CD4-positive, alpha-beta T cell (primary cell): Measurements from ENCODE around the gene ACTR3C. TPM values are rescaled to one million over a fixed set of nuclear protein-coding genes. Genes with fewer than 3 reads are reported as not detected.

Source experiments
- ATAC-seq: fragments of 200-7000 bp; cut with Tn5 transposase; one replicate; pipeline ENCODE4 v1.10.0; 2022; ENCODE audit warnings: mild to moderate bottlenecking; ENCODE audit not compliant: poor library complexity
- CTCF ChIA-PET: fragments of 350-600 bp; sonication (Branson Sonifier 250); formaldehyde crosslinking; loops from one replicate; lab custom pipeline; 2021; ENCODE audit warnings: antibody characterized with exemption, inconsistent platforms; lab: Charles Lee
- POLR2A ChIA-PET: fragments of 350-600 bp; sonication (Branson Sonifier 250); formaldehyde crosslinking; loops from one replicate; lab custom pipeline; 2021; ENCODE audit warnings: antibody characterized with exemption, inconsistent platforms; lab: Charles Lee
- DNase-seq, 14 experiments: peaks; one replicate each; pipeline ENCODE4 v3.0.0-alpha.2; 2013 to 2020; ENCODE audit warnings: mixed read lengths in 2 of 14
- H3K27ac ChIP-seq, 2 donors: one replicate each; pipeline versions ENCODE4 v1.5.1 to v1.7.0; 2013; ENCODE audit warnings: low read length in 2 of 2, low read depth in 1 of 2, mild to moderate bottlenecking in 1 of 2
- H3K27me3 ChIP-seq, 2 experiments: 1 replicate in 1 of 2; 2 replicates in 1 of 2; pipeline versions ENCODE4 v1.6.1 to v1.7.0; 2013; ENCODE audit warnings: low read length in 2 of 2, control low read depth in 1 of 2, mild to moderate bottlenecking in 1 of 2, moderate library complexity in 1 of 2; ENCODE audit not compliant: insufficient read depth in 2 of 2, control insufficient read depth in 1 of 2
- H3K36me3 ChIP-seq: one replicate; pipeline ENCODE4 v1.6.1; 2013; ENCODE audit warnings: low read length, control low read depth; ENCODE audit not compliant: insufficient read depth
- H3K4me1 ChIP-seq: one replicate; pipeline ENCODE4 v1.6.1; 2013; ENCODE audit warnings: low read length, control low read depth; ENCODE audit not compliant: insufficient read depth
- H3K4me3 ChIP-seq: one replicate; pipeline ENCODE4 v1.5.1; 2013; ENCODE audit warnings: mild to moderate bottlenecking, low read length, moderate library complexity
- H3K9me3 ChIP-seq, 2 experiments: 1 replicate in 1 of 2; 2 replicates in 1 of 2; pipeline versions ENCODE4 v1.6.1 to v1.7.0; 2013; ENCODE audit warnings: low read length in 2 of 2, mild to moderate bottlenecking in 2 of 2, control low read depth in 1 of 2, moderate library complexity in 1 of 2; ENCODE audit not compliant: control insufficient read depth in 1 of 2, insufficient read depth in 1 of 2
- H3K27ac Mint-ChIP-seq: one replicate; pipeline ENCODE4 v1.8.0; 2020; ENCODE audit warnings: mixed read lengths
- H3K27me3 Mint-ChIP-seq: one replicate; pipeline ENCODE4 v1.8.0; 2021; ENCODE audit warnings: mixed read lengths
- H3K36me3 Mint-ChIP-seq: one replicate; pipeline ENCODE4 v1.8.0; 2021; ENCODE audit warnings: low read depth, mixed read lengths
- H3K4me1 Mint-ChIP-seq: one replicate; pipeline ENCODE4 v1.8.0; 2021; ENCODE audit warnings: low read depth, mixed read lengths
- H3K4me3 Mint-ChIP-seq: one replicate; pipeline ENCODE4 v1.8.0; 2020; ENCODE audit warnings: mild to moderate bottlenecking, mixed read lengths
- H3K9me3 Mint-ChIP-seq: one replicate; pipeline ENCODE4 v1.8.0; 2020; ENCODE audit warnings: mixed read lengths
- CTCF ChIP-seq: fragments of 200-600 bp; IDR thresholded peaks from one replicate; pipeline ENCODE4 v1.8.0; 2022; ENCODE audit warnings: antibody characterized with exemption, mild to moderate bottlenecking
- intact Hi-C, 2 experiments: fragments of 100-400 bp; cut with DNase I in 1 of 2; cut with micrococcal nuclease in 1 of 2; formaldehyde crosslinking; loops; one replicate each; pipeline versions ENCODE4 v1.15.1 to v1.9.0; 2023 to 2025; cut with DNase I, micrococcal nuclease
- total RNA-seq, 174 experiments: library from RNA in 2 of 174; stranded (reverse) in 2 of 174; gene quantifications; one replicate each; pipeline ENCODE4 v1.2.3 and lab custom pipeline; 2021 to 2026

The ACTR3C gene
- total RNA-seq, 2 experiments from 2014 or later = 1.9 to 3.4 TPM

GRCh38 chr7:150360363-150361058 is 37.2 kb upstream of the ACTR3C start:
- Histone ChIP-seq H3K4me3 (no peak overlapping the region), H3K36me3 (no peaks in the 10 kb centered on the region), H3K27me3 (no peaks in the 10 kb centered on the region), H3K4me1 (peaks cover 37% of the 10 kb centered on the region), H3K27ac (no peak overlapping the region), H3K9me3 (no peaks in the 10 kb centered on the region)
- H3K27ac Mint-ChIP-seq = peak overlapping the region; percentile 59
- H3K36me3 Mint-ChIP-seq = no peaks in the 10 kb centered on the region
- no peak for DNase-seq
- intact Hi-C loops = loop anchor here in 1 of 2 experiments (10.0 kb wide), 1 partner anchor 646 kb away; a partner anchor contains a TSS
- H3K9me3 Mint-ChIP-seq = no peaks in the 10 kb centered on the region
- TF ChIP-seq CTCF = no peak
- ATAC-seq = no peak
- ChIA-PET CTCF (no interaction called here), POLR2A (interaction anchor here (1.3 kb wide), 1 partner anchor 10 kb away, joined by 4 read pairs; no protein-coding TSS in a partner anchor)
- no peak overlapping the region for H3K4me3 Mint-ChIP-seq
- H3K27me3 Mint-ChIP-seq = no peaks in the 10 kb centered on the region
- peaks cover 62% of the 10 kb centered on the region for H3K4me1 Mint-ChIP-seq

GRCh38 chr7:150359622-150360362 is 36.4 kb upstream of the ACTR3C start:
- Histone ChIP-seq H3K9me3 (no peaks in the 10 kb centered on the region), H3K4me1 (peaks cover 37% of the 10 kb centered on the region), H3K4me3 (no peak overlapping the region), H3K27me3 (no peaks in the 10 kb centered on the region), H3K36me3 (no peaks in the 10 kb centered on the region), H3K27ac (no peak overlapping the region)
- Mint-ChIP-seq H3K4me1 (peaks cover 57% of the 10 kb centered on the region), H3K36me3 (no peaks in the 10 kb centered on the region), H3K27me3 (no peaks in the 10 kb centered on the region), H3K4me3 (no peak overlapping the region), H3K27ac (peak overlapping the region; percentile 59), H3K9me3 (no peaks in the 10 kb centered on the region)
- DNase-seq = no peak
- ChIA-PET POLR2A (no interaction called here), CTCF (no interaction called here)
- intact Hi-C loops = loop anchor here (5.0 to 10.0 kb wide), 4 partner anchors 158 to 645 kb away; a partner anchor contains a TSS
- TF ChIP-seq CTCF = no peak
- ATAC-seq = no peak

GRCh38 chr7:150358988-150359621 is 35.8 kb upstream of the ACTR3C start:
- H3K36me3 Mint-ChIP-seq = no peaks in the 10 kb centered on the region
- no peak for TF ChIP-seq CTCF
- peaks cover 54% of the 10 kb centered on the region for H3K4me1 Mint-ChIP-seq
- ChIA-PET CTCF (interaction anchor here (4.1 kb wide), 1 partner anchor 46 kb away, joined by 30 read pairs; a partner anchor contains a TSS), POLR2A (interaction anchor here (0.6 kb wide), 1 partner anchor 22 kb away, joined by 3 read pairs; no protein-coding TSS in a partner anchor)
- no peaks in the 10 kb centered on the region for H3K9me3 Mint-ChIP-seq
- no peaks in the 10 kb centered on the region for H3K36me3 ChIP-seq
- no peaks in the 10 kb centered on the region for H3K27me3 Mint-ChIP-seq
- no peaks in the 10 kb centered on the region for H3K27me3 ChIP-seq
- H3K4me1 ChIP-seq = peaks cover 34% of the 10 kb centered on the region
- H3K9me3 ChIP-seq = no peaks in the 10 kb centered on the region
- DNase-seq (peak in 1 of 14 experiments; percentile 19), ATAC-seq (no peak)
- no peak overlapping the region for H3K27ac ChIP-seq
- no peak overlapping the region for H3K4me3 ChIP-seq
- H3K27ac Mint-ChIP-seq = peak overlapping the region; percentile 88
- intact Hi-C loops = loop anchor here (5.0 to 10.0 kb wide), 3 partner anchors 158 to 398 kb away; no protein-coding TSS in a partner anchor
- H3K4me3 Mint-ChIP-seq = no peak overlapping the region
